Fibroblast of lung (primary cell): Measurements from ENCODE around the gene ANKRD62. TPM values are rescaled to one million over a fixed set of nuclear protein-coding genes. Genes with fewer than 3 reads are reported as not detected.
A peak's percentile ranks its signal among the peaks of the same experiment; 100 is the strongest.
"Not testable (repeated sequence)": the region's sequence is repeated elsewhere in the genome, so short reads cannot be mapped to it uniquely, and the experiment has no call there.

Source experiments
- DNase-seq, 2 donors: peaks; one replicate each; pipeline versions ENCODE4 v3.0.0 to v3.0.0-alpha.2; 2010; ENCODE audit warnings: low read depth in 2 of 2
- H2AFZ ChIP-seq: 2 replicates; pipeline ENCODE4 v1.5.1; 2012; ENCODE audit warnings: low read length, control low read depth, inconsistent platforms
- H3K27ac ChIP-seq: 2 replicates; pipeline ENCODE4 v1.5.1; 2011; ENCODE audit warnings: low read length, control low read depth; ENCODE audit not compliant: insufficient read depth
- H3K27me3 ChIP-seq: 2 replicates; pipeline ENCODE4 v1.5.1; 2011; ENCODE audit warnings: mild to moderate bottlenecking, low read length; ENCODE audit not compliant: control insufficient read depth, insufficient read depth
- H3K36me3 ChIP-seq: 2 replicates; pipeline ENCODE4 v1.5.1; 2011; ENCODE audit warnings: low read length; ENCODE audit not compliant: control insufficient read depth, insufficient read depth
- H3K4me1 ChIP-seq: 2 replicates; pipeline ENCODE4 v1.5.1; 2011; ENCODE audit warnings: low read length; ENCODE audit not compliant: control insufficient read depth, insufficient read depth; ENCODE audit errors: extremely low read depth
- H3K4me2 ChIP-seq: 2 replicates; pipeline ENCODE4 v1.5.1; 2011; ENCODE audit warnings: low read length, control low read depth; ENCODE audit not compliant: insufficient read depth; ENCODE audit errors: extremely low read depth
- H3K4me3 ChIP-seq, 4 experiments: fragments of 200-600 bp in 1 of 4; sonication (generic) in 1 of 4; replicated peaks in 1 of 4; 2 replicates each; pipeline ENCODE4 v1.5.1; 2011 to 2016; ENCODE audit warnings: low read length in 4 of 4, low read depth in 3 of 4, mild to moderate bottlenecking in 3 of 4, control low read depth in 2 of 4, inconsistent platforms in 1 of 4, mixed read lengths in 1 of 4; ENCODE audit not compliant: insufficient read depth in 1 of 4; ENCODE audit errors: control extremely low read depth in 1 of 4
- H3K79me2 ChIP-seq: 2 replicates; pipeline ENCODE4 v1.5.1; 2012; ENCODE audit warnings: mild to moderate bottlenecking, low read length, inconsistent platforms; ENCODE audit not compliant: control insufficient read depth, insufficient read depth
- H3K9ac ChIP-seq: 2 replicates; pipeline ENCODE4 v1.5.1; 2011; ENCODE audit warnings: mild to moderate bottlenecking, low read length, control low read depth; ENCODE audit not compliant: insufficient read depth
- H3K9me3 ChIP-seq: 2 replicates; pipeline ENCODE4 v1.5.1; 2012; ENCODE audit warnings: low read depth, low read length; ENCODE audit not compliant: control insufficient read depth, insufficient read depth
- H4K20me1 ChIP-seq: 2 replicates; pipeline ENCODE4 v1.5.1; 2011; ENCODE audit warnings: low read length; ENCODE audit not compliant: control insufficient read depth, insufficient read depth; ENCODE audit errors: extremely low read depth
- CTCF ChIP-seq, 2 donors: IDR thresholded peaks in 1 of 2; conservative IDR thresholded peaks in 1 of 2; 1 replicate in 1 of 2; 2 replicates in 1 of 2; pipeline ENCODE4 v1.5.1; 2011 to 2012; ENCODE audit warnings: low read length in 2 of 2, control low read depth in 1 of 2, inconsistent platforms in 1 of 2, low read depth in 1 of 2, mild to moderate bottlenecking in 1 of 2
- EZH2 ChIP-seq: IDR thresholded peaks from 2 replicates; pipeline ENCODE4 v1.5.1; 2012; ENCODE audit warnings: low read length, control low read depth, mild to moderate bottlenecking; ENCODE audit errors: missing control alignments
- polyA plus RNA-seq, 2 donors: library from polyadenylated mRNA; depleted of rRNA in 1 of 2; stranded (reverse) in 1 of 2; unstranded in 1 of 2; fragments of >200 nt; gene quantifications; 2 replicates each; pipeline ENCODE4 v1.2.1, GENCODE V29; 2011 to 2012; ENCODE audit warnings: missing spikeins in 1 of 2
- total RNA-seq: library from RNA; depleted of rRNA; stranded (reverse); fragments of >200 nt; gene quantifications from 2 replicates; pipeline ENCODE4 v1.2.1, GENCODE V29; 2014

ANKRD62 gene
- total and polyA plus RNA-seq, 2 donors (not counting 1 experiment from before 2014, with no cell fraction given) = not detected

GRCh38 chr18:12065397-12065796, 28.2 kb upstream of the ANKRD62 start:
- TF ChIP-seq EZH2 (no peak), CTCF (conservative IDR thresholded peaks at IDR 0.05 in 1 of 2, IDR thresholded peaks at IDR 0.05 in 1 of 2; ENCODE audit: low read depth in 1 of 2, low read length in 2 of 2) (no peak)
- Histone ChIP-seq H3K79me2 (no peaks in the 10 kb centered on the region), H3K4me3 (no peak overlapping the region), H3K27ac (no peak overlapping the region), H3K9ac (no peak overlapping the region), H3K9me3 (no peaks in the 10 kb centered on the region), H2AFZ (no peak overlapping the region), H3K36me3 (no peaks in the 10 kb centered on the region), H4K20me1 (no peaks in the 10 kb centered on the region), H3K4me1 (no peaks in the 10 kb centered on the region), H3K27me3 (no peaks in the 10 kb centered on the region), H3K4me2 (no peak overlapping the region)
- no peak for DNase-seq

- Histone ChIP-seq H3K4me2 (no peak overlapping the region), H3K36me3 (no peaks in the 10 kb centered on the region), H3K9me3 (no peaks in the 10 kb centered on the region), H3K27me3 (no peaks in the 10 kb centered on the region), H3K27ac (no peak overlapping the region), H4K20me1 (no peaks in the 10 kb centered on the region), H3K9ac (no peak overlapping the region), H3K4me3 (no peak overlapping the region), H2AFZ (no peak overlapping the region), H3K79me2 (no peaks in the 10 kb centered on the region), H3K4me1 (no peaks in the 10 kb centered on the region)
- DNase-seq = no peak
- TF ChIP-seq EZH2 = no peak
- no peak for TF ChIP-seq CTCF (conservative IDR thresholded peaks at IDR 0.05 in 1 of 2, IDR thresholded peaks at IDR 0.05 in 1 of 2; ENCODE audit: low read depth in 1 of 2, low read length in 2 of 2)
Measured at GRCh38 chr18:12066910-12067511, 26.6 kb upstream of the ANKRD62 start.

GRCh38 chr18:12067671-12068070, 26.0 kb upstream of the ANKRD62 start:
- H3K36me3 ChIP-seq = no peaks in the 10 kb centered on the region
- no peak overlapping the region for H3K27ac ChIP-seq
- no peak for TF ChIP-seq CTCF (conservative IDR thresholded peaks at IDR 0.05 in 1 of 2, IDR thresholded peaks at IDR 0.05 in 1 of 2; ENCODE audit: low read depth in 1 of 2, low read length in 2 of 2)
- TF ChIP-seq EZH2 = no peak
- no peak overlapping the region for H3K9ac ChIP-seq
- no peaks in the 10 kb centered on the region for H3K27me3 ChIP-seq
- no peaks in the 10 kb centered on the region for H4K20me1 ChIP-seq
- no peaks in the 10 kb centered on the region for H3K9me3 ChIP-seq
- H2AFZ ChIP-seq = no peak overlapping the region
- H3K4me3 ChIP-seq = no peak overlapping the region
- H3K79me2 ChIP-seq = no peaks in the 10 kb centered on the region
- no peak overlapping the region for H3K4me2 ChIP-seq
- no peaks in the 10 kb centered on the region for H3K4me1 ChIP-seq
- DNase-seq = no peak

GRCh38 chr18:12068316-12068949, 25.2 kb upstream of the ANKRD62 start:
- peak overlapping the region; percentile 37 for H3K4me2 ChIP-seq
- not testable (repeated sequence) for H3K27me3 ChIP-seq, H3K36me3 ChIP-seq, H3K27ac ChIP-seq, H3K9me3 ChIP-seq, H3K4me1 ChIP-seq, H3K79me2 ChIP-seq, DNase-seq, H4K20me1 ChIP-seq, H3K9ac ChIP-seq
- H2AFZ ChIP-seq = peak overlapping the region; percentile 43
- peak overlapping the region in 2 of 4 experiments; percentile 17 to 28 for H3K4me3 ChIP-seq
